ENCODE results near the gene CACNA1A.

DNA sequence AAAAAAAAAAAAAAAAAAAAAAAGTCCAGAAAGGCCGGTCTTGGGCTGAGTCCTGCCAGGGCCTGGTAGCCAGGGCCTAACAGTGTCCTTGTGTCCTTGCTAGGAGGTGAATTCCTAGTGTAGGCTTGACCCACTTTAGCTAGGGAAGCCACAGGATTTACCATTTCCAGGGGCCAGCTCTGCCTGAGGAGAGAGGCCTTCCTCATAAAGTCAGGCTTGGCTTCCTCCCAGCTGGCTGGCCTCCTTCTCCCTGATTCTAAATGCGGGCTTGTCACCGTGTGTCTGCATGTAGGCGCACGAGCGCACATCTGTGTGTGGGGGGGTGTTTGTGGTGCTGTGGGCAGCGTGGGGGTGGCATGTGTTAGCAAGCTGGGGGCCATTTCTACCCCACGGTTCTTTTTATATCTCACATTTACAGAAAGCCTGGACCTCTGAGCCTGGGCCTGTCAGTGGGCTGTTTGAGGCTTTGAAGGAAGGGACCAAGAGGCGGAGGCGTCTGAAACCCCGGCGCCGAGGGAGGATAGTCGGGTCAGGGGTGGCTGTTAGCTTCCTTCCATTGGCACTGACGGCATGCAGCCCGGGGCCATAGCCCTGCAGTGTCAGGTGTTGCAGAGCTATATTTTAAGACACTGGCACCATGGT, 324.4 kb downstream of the CACNA1A start:
- TF ChIP-seq POLR2AphosphoS5 (IDR thresholded peaks at IDR 0.05; ENCODE audit: low read depth, low read length) (no peak), PREB (CRISPR knock-in tag; IDR thresholded peaks at IDR 0.05) (no peak), MED1 (CRISPR knock-in tag; IDR thresholded peaks at IDR 0.05) (no peak), BHLHE40 (IDR thresholded peaks at IDR 0.05; ENCODE audit: low read length) (no peak)

All from HepG2 (cell line).